ENCODE results near the gene TMEM238. TPM values are rescaled to one million over a fixed set of nuclear protein-coding genes. Genes with fewer than 3 reads are reported as not detected.
"Not testable (repeated sequence)": the region's sequence is repeated elsewhere in the genome, so short reads cannot be mapped to it uniquely, and the experiment has no call there.

TMEM238 gene
- total and polyA plus RNA-seq, 2 donors (not counting 3 experiments of a cell fraction or from before 2014, with no cell fraction given), result 0.18 to 0.35 TPM

- Histone ChIP-seq H3K27me3 (ENCODE audit: control insufficient read depth in 2 of 2, insufficient read depth in 2 of 2, low read length in 2 of 2) (no peaks in the 10 kb centered on the region), H2AFZ (ENCODE audit: low read depth, low read length) (no peak overlapping the region), H4K20me1 (replicated peaks; ENCODE audit: control insufficient read depth, extremely low read depth, insufficient read depth, low read length) (no peaks in the 10 kb centered on the region), H3K9ac (replicated peaks; ENCODE audit: extremely low read depth, insufficient read depth, low read length) (no peak overlapping the region), H3K4me2 (ENCODE audit: insufficient read depth, low read length) (no peak overlapping the region), H3K27ac (ENCODE audit: insufficient read depth, low read depth, low read length) (no peak overlapping the region), H3K4me3 (replicated peaks in 1 of 3; ENCODE audit: insufficient read depth in 1 of 3, low read depth in 1 of 3, low read length in 3 of 3) (no peak overlapping the region), H3K9me1 (replicated peaks; ENCODE audit: control insufficient read depth, extremely low read depth, insufficient read depth, low read length) (no peaks in the 10 kb centered on the region), H3K36me3 (ENCODE audit: control insufficient read depth in 2 of 2, extremely low read depth in 1 of 2, insufficient read depth in 2 of 2, low read length in 2 of 2) (peaks cover 17 to 23% of the 10 kb centered on the region in 2 experiments), H3K4me1 (ENCODE audit: control insufficient read depth, extremely low read depth, insufficient read depth, low read length) (peaks cover 13% of the 10 kb centered on the region), H3K9me3 (replicated peaks; ENCODE audit: control insufficient read depth, insufficient read depth, low read length) (no peaks in the 10 kb centered on the region), H3K79me2 (ENCODE audit: control insufficient read depth, insufficient read depth, low read length) (peaks cover 53% of the 10 kb centered on the region)
- ChIA-PET CTCF (interaction anchor here (1.1 to 1.5 kb wide), 2 partner anchors 15 to 18 kb away, joined by 3 read pairs; partner anchors contain the start of gene TMEM238), POLR2A (no interaction called here)
- TF ChIP-seq EZH2 (IDR thresholded peaks at IDR 0.05; ENCODE audit: borderline replicate concordance, low read depth, low read length, severe bottlenecking), result no peak
- no peak for TF ChIP-seq JUN (IDR thresholded peaks at IDR 0.05; ENCODE audit: borderline replicate concordance, insufficient read depth, insufficient read length, low read depth)
- DNase-seq (ENCODE audit: low read depth, low spot score) (no peak), FAIRE-seq (no peak)
- dilution Hi-C loops (cut with MboI; ENCODE audit: extremely low pct_ligation_motif_present, low sequenced_read_pairs) (no loop called here), intact Hi-C loops (cut with micrococcal nuclease) (no loop called here)
- no TSS peak for BruUV-seq (replicated peaks)
Observed at GRCh38 chr19:55402509-55402908, 18.4 kb upstream of the TMEM238 start.

GRCh38 chr19:55401390-55401789, 17.3 kb upstream of the TMEM238 start:
- not testable (repeated sequence) for BruUV-seq (replicated peaks)

More at GRCh38 chr19:55401390-55401789, 17.3 kb upstream of the TMEM238 start:
- DNase-seq (ENCODE audit: low read depth, low spot score); FAIRE-seq; H2AFZ ChIP-seq (ENCODE audit: low read depth, low read length); POLR2A ChIA-PET; H3K9me1 ChIP-seq (replicated peaks; ENCODE audit: control insufficient read depth, extremely low read depth, insufficient read depth, low read length); H3K9ac ChIP-seq (replicated peaks; ENCODE audit: extremely low read depth, insufficient read depth, low read length); H3K27me3 ChIP-seq (ENCODE audit: control insufficient read depth in 2 of 2, insufficient read depth in 2 of 2, low read length in 2 of 2); H3K4me1 ChIP-seq (ENCODE audit: control insufficient read depth, extremely low read depth, insufficient read depth, low read length); H3K4me2 ChIP-seq (ENCODE audit: insufficient read depth, low read length); intact Hi-C loops (cut with micrococcal nuclease); H3K4me3 ChIP-seq (replicated peaks in 1 of 3; ENCODE audit: insufficient read depth in 1 of 3, low read depth in 1 of 3, low read length in 3 of 3); dilution Hi-C loops (cut with MboI; ENCODE audit: extremely low pct_ligation_motif_present, low sequenced_read_pairs); H4K20me1 ChIP-seq (replicated peaks; ENCODE audit: control insufficient read depth, extremely low read depth, insufficient read depth, low read length); H3K9me3 ChIP-seq (replicated peaks; ENCODE audit: control insufficient read depth, insufficient read depth, low read length); H3K27ac ChIP-seq (ENCODE audit: insufficient read depth, low read depth, low read length): not testable (repeated sequence)
- CTCF ChIA-PET, result interaction anchor here (0.6 kb wide), 1 partner anchor 276 kb away, joined by 3 read pairs; no protein-coding TSS in a partner anchor
- Histone ChIP-seq H3K36me3 (ENCODE audit: control insufficient read depth in 2 of 2, extremely low read depth in 1 of 2, insufficient read depth in 2 of 2, low read length in 2 of 2) (peaks cover 17 to 23% of the 10 kb centered on the region in 2 experiments), H3K79me2 (ENCODE audit: control insufficient read depth, insufficient read depth, low read length) (peaks cover 42% of the 10 kb centered on the region)
